ENCODE measurements around the gene ARV1.
"Not testable (repeated sequence)": the region's sequence is repeated elsewhere in the genome, so short reads cannot be mapped to it uniquely, and the experiment has no call there.

Gene ARV1

GRCh38 chr1:231020139-231020601 lies 41.3 kb downstream of the ARV1 start:
- no peaks in the 10 kb centered on the region for H3K27me3 ChIP-seq (ENCODE audit: control insufficient read depth in 1 of 2, insufficient read depth in 1 of 2, low read length in 2 of 2)
- H3K36me3 ChIP-seq (ENCODE audit: control insufficient read depth in 1 of 2, insufficient read depth in 2 of 2, low read depth in 1 of 2, low read length in 2 of 2): peaks cover 5 to 26% of the 10 kb centered on the region in 2 experiments
- peaks cover 3% of the 10 kb centered on the region for H3K4me1 ChIP-seq (ENCODE audit: control insufficient read depth, insufficient read depth, low read depth, low read length)
- H2BK5ac ChIP-seq (ENCODE audit: low read depth, low read length, poor library complexity, severe bottlenecking): no peak overlapping the region
- no peak overlapping the region for H3K4me2 ChIP-seq (ENCODE audit: low read length, poor library complexity, severe bottlenecking)
- H3K79me1 ChIP-seq (replicated peaks; ENCODE audit: low read length, poor library complexity, severe bottlenecking): no peaks in the 10 kb centered on the region
- peak overlapping the region; percentile 76 to 83 for H3K4ac ChIP-seq (ENCODE audit: low read depth in 1 of 2, low read length in 2 of 2)
- H2BK120ac ChIP-seq (ENCODE audit: low read depth, low read length): peak overlapping the region; percentile 51
- H4K8ac ChIP-seq (ENCODE audit: low read length): peak overlapping the region; percentile 95
- peak overlapping the region; percentile 99 for H4K91ac ChIP-seq (ENCODE audit: low read length)
- WGBS: 37% methylated on average over 14 of the region's 14 CpGs
- H3K9ac ChIP-seq (ENCODE audit: low read length): no peak overlapping the region
- peak; percentile 92 for DNase-seq
- H3K18ac ChIP-seq (ENCODE audit: low read depth in 1 of 2, low read length in 2 of 2): peak overlapping the region; percentile 85 to 95
- H2BK12ac ChIP-seq (ENCODE audit: low read length in 2 of 2): peak overlapping the region; percentile 37 to 70
- H2AK5ac ChIP-seq (ENCODE audit: low read length, severe bottlenecking): no peak overlapping the region
- H2AFZ ChIP-seq (ENCODE audit: low read depth, low read length): no peak overlapping the region
- H3K4me3 ChIP-seq (ENCODE audit: insufficient read depth in 1 of 2, low read depth in 1 of 2, low read length in 2 of 2): no peak overlapping the region
- no peaks in the 10 kb centered on the region for H3K9me3 ChIP-seq (ENCODE audit: control insufficient read depth, low read length)
- peak overlapping the region; percentile 50 for H2BK15ac ChIP-seq (ENCODE audit: low read depth, poor library complexity, severe bottlenecking)
- no peak overlapping the region for H3K27ac ChIP-seq (ENCODE audit: low read length, poor library complexity, severe bottlenecking)
- H3K23ac ChIP-seq (ENCODE audit: low read length in 2 of 2): peak overlapping the region in 1 of 2 experiments; percentile 11
- H3K14ac ChIP-seq (ENCODE audit: low read length in 2 of 2): peak overlapping the region in 1 of 2 experiments; percentile 63

GRCh38 chr1:231020816-231021215 lies 41.9 kb downstream of the ARV1 start:
- WGBS: 15% methylated on average over 7 of the region's 7 CpGs

GRCh38 chr1:231021540-231022031 lies 42.7 kb downstream of the ARV1 start:
- no peak overlapping the region for H3K23ac ChIP-seq (ENCODE audit: low read length in 2 of 2)
- H2AFZ ChIP-seq (ENCODE audit: low read depth, low read length): no peak overlapping the region
- no peak overlapping the region for H3K27ac ChIP-seq (ENCODE audit: low read length, poor library complexity, severe bottlenecking)
- H3K79me1 ChIP-seq (replicated peaks; ENCODE audit: low read length, poor library complexity, severe bottlenecking): peaks cover 1% of the 10 kb centered on the region
- H3K4me2 ChIP-seq (ENCODE audit: low read length, poor library complexity, severe bottlenecking): no peak overlapping the region
- H2AK5ac ChIP-seq (ENCODE audit: low read length, severe bottlenecking): no peak overlapping the region
- no peak overlapping the region for H2BK15ac ChIP-seq (ENCODE audit: low read depth, poor library complexity, severe bottlenecking)
- H2BK120ac ChIP-seq (ENCODE audit: low read depth, low read length): peak overlapping the region; percentile 95
- no peaks in the 10 kb centered on the region for H3K9me3 ChIP-seq (ENCODE audit: control insufficient read depth, low read length)
- peak overlapping the region; percentile 92 for H4K91ac ChIP-seq (ENCODE audit: low read length)
- peak overlapping the region in 1 of 2 experiments; percentile 13 for H3K14ac ChIP-seq (ENCODE audit: low read length in 2 of 2)
- H2BK12ac ChIP-seq (ENCODE audit: low read length in 2 of 2): peak overlapping the region; percentile 72 to 89
- peak; percentile 92 for DNase-seq
- H4K8ac ChIP-seq (ENCODE audit: low read length): peak overlapping the region; percentile 48
- WGBS: 43% methylated on average over 12 of the region's 12 CpGs
- H3K4ac ChIP-seq (ENCODE audit: low read depth in 1 of 2, low read length in 2 of 2): peak overlapping the region; percentile 24 to 57
- H3K4me3 ChIP-seq (ENCODE audit: insufficient read depth in 1 of 2, low read depth in 1 of 2, low read length in 2 of 2): no peak overlapping the region
- H3K36me3 ChIP-seq (ENCODE audit: control insufficient read depth in 1 of 2, insufficient read depth in 2 of 2, low read depth in 1 of 2, low read length in 2 of 2): peaks cover 8 to 19% of the 10 kb centered on the region in 2 experiments
- no peak overlapping the region for H2BK5ac ChIP-seq (ENCODE audit: low read depth, low read length, poor library complexity, severe bottlenecking)
- H3K18ac ChIP-seq (ENCODE audit: low read depth in 1 of 2, low read length in 2 of 2): peak overlapping the region; percentile 53 to 71
- H3K4me1 ChIP-seq (ENCODE audit: control insufficient read depth, insufficient read depth, low read depth, low read length): peaks cover 3% of the 10 kb centered on the region
- H3K9ac ChIP-seq (ENCODE audit: low read length): no peak overlapping the region
- H3K27me3 ChIP-seq (ENCODE audit: control insufficient read depth in 1 of 2, insufficient read depth in 1 of 2, low read length in 2 of 2): no peaks in the 10 kb centered on the region

More at GRCh38 chr1:231020816-231021215, 41.9 kb downstream of the ARV1 start:
- Histone ChIP-seq H2BK120ac (ENCODE audit: low read depth, low read length) (peak overlapping the region; percentile 95), H3K36me3 (ENCODE audit: control insufficient read depth in 1 of 2, insufficient read depth in 2 of 2, low read depth in 1 of 2, low read length in 2 of 2) (peaks cover 5 to 20% of the 10 kb centered on the region in 2 experiments), H3K14ac (ENCODE audit: low read length in 2 of 2) (no peak overlapping the region), H2AFZ (ENCODE audit: low read depth, low read length) (no peak overlapping the region), H3K79me1 (replicated peaks; ENCODE audit: low read length, poor library complexity, severe bottlenecking) (no peaks in the 10 kb centered on the region), H2AK5ac (ENCODE audit: low read length, severe bottlenecking) (no peak overlapping the region), H3K4ac (ENCODE audit: low read depth in 1 of 2, low read length in 2 of 2) (peak overlapping the region; percentile 83 to 85), H3K4me3 (ENCODE audit: insufficient read depth in 1 of 2, low read depth in 1 of 2, low read length in 2 of 2) (no peak overlapping the region), H4K8ac (ENCODE audit: low read length) (peak overlapping the region; percentile 73), H3K27me3 (ENCODE audit: control insufficient read depth in 1 of 2, insufficient read depth in 1 of 2, low read length in 2 of 2) (no peaks in the 10 kb centered on the region), H3K4me2 (ENCODE audit: low read length, poor library complexity, severe bottlenecking) (no peak overlapping the region), H3K18ac (ENCODE audit: low read depth in 1 of 2, low read length in 2 of 2) (peak overlapping the region; percentile 68 to 75), H2BK12ac (ENCODE audit: low read length in 2 of 2) (peak overlapping the region; percentile 37 to 79), H3K27ac (ENCODE audit: low read length, poor library complexity, severe bottlenecking) (no peak overlapping the region), H3K9me3 (ENCODE audit: control insufficient read depth, low read length) (no peaks in the 10 kb centered on the region), H3K23ac (ENCODE audit: low read length in 2 of 2) (no peak overlapping the region), H3K4me1 (ENCODE audit: control insufficient read depth, insufficient read depth, low read depth, low read length) (peaks cover 3% of the 10 kb centered on the region), H2BK15ac (ENCODE audit: low read depth, poor library complexity, severe bottlenecking) (peak overlapping the region; percentile 94), H3K9ac (ENCODE audit: low read length) (no peak overlapping the region), H2BK5ac (ENCODE audit: low read depth, low read length, poor library complexity, severe bottlenecking) (no peak overlapping the region), H4K91ac (ENCODE audit: low read length) (peak overlapping the region; percentile 90)
- peak; percentile 95 for DNase-seq

- H4K91ac ChIP-seq (ENCODE audit: low read length); H2BK5ac ChIP-seq (ENCODE audit: low read depth, low read length, poor library complexity, severe bottlenecking); H3K14ac ChIP-seq (ENCODE audit: low read length in 2 of 2); H3K4me2 ChIP-seq (ENCODE audit: low read length, poor library complexity, severe bottlenecking); H3K79me1 ChIP-seq (replicated peaks; ENCODE audit: low read length, poor library complexity, severe bottlenecking); H3K9ac ChIP-seq (ENCODE audit: low read length); H4K8ac ChIP-seq (ENCODE audit: low read length); H2AFZ ChIP-seq (ENCODE audit: low read depth, low read length); DNase-seq; H2BK12ac ChIP-seq (ENCODE audit: low read length in 2 of 2); H2BK120ac ChIP-seq (ENCODE audit: low read depth, low read length); H3K27me3 ChIP-seq (ENCODE audit: control insufficient read depth in 1 of 2, insufficient read depth in 1 of 2, low read length in 2 of 2); H3K18ac ChIP-seq (ENCODE audit: low read depth in 1 of 2, low read length in 2 of 2); H2AK5ac ChIP-seq (ENCODE audit: low read length, severe bottlenecking); H3K4me1 ChIP-seq (ENCODE audit: control insufficient read depth, insufficient read depth, low read depth, low read length); H3K9me3 ChIP-seq (ENCODE audit: control insufficient read depth, low read length); H2BK15ac ChIP-seq (ENCODE audit: low read depth, poor library complexity, severe bottlenecking); H3K27ac ChIP-seq (ENCODE audit: low read length, poor library complexity, severe bottlenecking); H3K4ac ChIP-seq (ENCODE audit: low read depth in 1 of 2, low read length in 2 of 2); H3K4me3 ChIP-seq (ENCODE audit: insufficient read depth in 1 of 2, low read depth in 1 of 2, low read length in 2 of 2); H3K23ac ChIP-seq (ENCODE audit: low read length in 2 of 2): not testable (repeated sequence)
- H3K36me3 ChIP-seq (ENCODE audit: control insufficient read depth in 1 of 2, insufficient read depth in 2 of 2, low read depth in 1 of 2, low read length in 2 of 2): peaks cover 9 to 14% of the 10 kb centered on the region in 2 experiments
- WGBS: 93% methylated on average over 7 of the region's 7 CpGs
Measured at GRCh38 chr1:231022543-231022942, 43.6 kb downstream of the ARV1 start.
